Measurements from ENCODE around the gene FAM193B. TPM values are rescaled to one million over a fixed set of nuclear protein-coding genes. Genes with fewer than 3 reads are reported as not detected.

Gene FAM193B
- total RNA-seq, 1 donor from 2014 or later = 21.5 TPM

GRCh38 chr5:177497292-177498012 lies 56.9 kb downstream of the FAM193B start, which contains the start of gene PDLIM7:
Gene PDLIM7 (minus strand): TSS chr5:177497604. CDS start chr5:177496512, 1,092 bp downstream.
- peak; percentile 96 for DNase-seq
- Histone ChIP-seq H3K4me1 (peaks cover 83% of the 10 kb centered on the region), H3K9me3 (replicated peaks) (no peaks in the 10 kb centered on the region), H3K27ac (replicated peaks) (peak within 1 kb of the TSS; percentile 95), H3K4me3 (peak within 1 kb of the TSS; percentile 96), H3K27me3 (ENCODE audit: low read depth) (no peaks in the 10 kb centered on the region), H3K36me3 (peaks cover 7% of the 10 kb centered on the region)
- intact Hi-C loops (cut with micrococcal nuclease) = no loop called here
- TF ChIP-seq, protein P1, sequence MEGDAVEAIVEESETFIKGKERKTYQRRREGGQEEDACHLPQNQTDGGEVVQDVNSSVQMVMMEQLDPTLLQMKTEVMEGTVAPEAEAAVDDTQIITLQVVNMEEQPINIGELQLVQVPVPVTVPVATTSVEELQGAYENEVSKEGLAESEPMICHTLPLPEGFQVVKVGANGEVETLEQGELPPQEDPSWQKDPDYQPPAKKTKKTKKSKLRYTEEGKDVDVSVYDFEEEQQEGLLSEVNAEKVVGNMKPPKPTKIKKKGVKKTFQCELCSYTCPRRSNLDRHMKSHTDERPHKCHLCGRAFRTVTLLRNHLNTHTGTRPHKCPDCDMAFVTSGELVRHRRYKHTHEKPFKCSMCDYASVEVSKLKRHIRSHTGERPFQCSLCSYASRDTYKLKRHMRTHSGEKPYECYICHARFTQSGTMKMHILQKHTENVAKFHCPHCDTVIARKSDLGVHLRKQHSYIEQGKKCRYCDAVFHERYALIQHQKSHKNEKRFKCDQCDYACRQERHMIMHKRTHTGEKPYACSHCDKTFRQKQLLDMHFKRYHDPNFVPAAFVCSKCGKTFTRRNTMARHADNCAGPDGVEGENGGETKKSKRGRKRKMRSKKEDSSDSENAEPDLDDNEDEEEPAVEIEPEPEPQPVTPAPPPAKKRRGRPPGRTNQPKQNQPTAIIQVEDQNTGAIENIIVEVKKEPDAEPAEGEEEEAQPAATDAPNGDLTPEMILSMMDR (IDR thresholded peaks at IDR 0.05; ENCODE audit: borderline replicate concordance) = peak; percentile 36

DNA sequence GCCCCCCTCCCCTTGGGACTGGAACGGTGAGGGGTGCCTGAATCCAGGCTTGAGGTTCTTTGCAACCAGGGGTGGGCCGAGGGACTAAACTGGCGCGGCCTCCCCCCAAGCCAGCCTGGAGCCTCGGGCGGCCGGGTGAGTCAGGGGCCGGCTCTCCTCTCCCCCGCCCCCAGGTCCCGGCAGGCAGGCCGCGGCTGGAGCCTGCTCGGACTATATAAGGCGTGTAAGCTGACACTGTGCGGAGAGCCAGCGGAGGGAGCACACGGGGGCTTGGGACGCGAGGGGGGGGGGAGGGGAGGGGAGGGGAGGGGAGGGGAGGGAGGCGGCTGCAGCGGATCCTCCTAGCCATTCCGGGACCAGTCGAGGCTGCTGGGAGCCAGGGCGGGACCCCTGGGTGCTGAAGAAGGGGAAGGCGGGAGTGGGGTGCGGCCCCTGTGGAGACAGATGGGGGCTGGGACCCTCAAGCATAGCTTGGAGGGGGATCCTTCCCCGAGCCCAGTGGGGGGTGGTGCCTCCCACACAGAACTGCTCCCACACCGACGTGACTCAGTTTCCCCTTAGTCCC lies 57.6 kb downstream of the FAM193B start:
- intact Hi-C loops (cut with micrococcal nuclease) = no loop called here
- peak overlapping the region; percentile 95 for H3K27ac ChIP-seq (replicated peaks)
- H3K9me3 ChIP-seq (replicated peaks) = no peaks in the 10 kb centered on the region
- H3K27me3 ChIP-seq (ENCODE audit: low read depth) = no peaks in the 10 kb centered on the region
- TF ChIP-seq, protein P1 (IDR thresholded peaks at IDR 0.05; ENCODE audit: borderline replicate concordance) = no peak
- peaks cover 84% of the 10 kb centered on the region for H3K4me1 ChIP-seq
- H3K36me3 ChIP-seq = peaks cover 14% of the 10 kb centered on the region
- DNase-seq = peak; percentile 69
- H3K4me3 ChIP-seq = peak overlapping the region; percentile 96

- peaks cover 86% of the 10 kb centered on the region for H3K4me1 ChIP-seq
- H3K27ac ChIP-seq (replicated peaks) = peak overlapping the region; percentile 95
- H3K36me3 ChIP-seq = peaks cover 20% of the 10 kb centered on the region
- TF ChIP-seq, protein P1 (IDR thresholded peaks at IDR 0.05; ENCODE audit: borderline replicate concordance) = peak; percentile 26
- DNase-seq = peak; percentile 36
- intact Hi-C loops (cut with micrococcal nuclease) = no loop called here
- H3K27me3 ChIP-seq (ENCODE audit: low read depth) = no peaks in the 10 kb centered on the region
- peak overlapping the region; percentile 96 for H3K4me3 ChIP-seq
- H3K9me3 ChIP-seq (replicated peaks) = no peaks in the 10 kb centered on the region
Observed at GRCh38 chr5:177496070-177496726, 58.2 kb downstream of the FAM193B start.

DNA sequence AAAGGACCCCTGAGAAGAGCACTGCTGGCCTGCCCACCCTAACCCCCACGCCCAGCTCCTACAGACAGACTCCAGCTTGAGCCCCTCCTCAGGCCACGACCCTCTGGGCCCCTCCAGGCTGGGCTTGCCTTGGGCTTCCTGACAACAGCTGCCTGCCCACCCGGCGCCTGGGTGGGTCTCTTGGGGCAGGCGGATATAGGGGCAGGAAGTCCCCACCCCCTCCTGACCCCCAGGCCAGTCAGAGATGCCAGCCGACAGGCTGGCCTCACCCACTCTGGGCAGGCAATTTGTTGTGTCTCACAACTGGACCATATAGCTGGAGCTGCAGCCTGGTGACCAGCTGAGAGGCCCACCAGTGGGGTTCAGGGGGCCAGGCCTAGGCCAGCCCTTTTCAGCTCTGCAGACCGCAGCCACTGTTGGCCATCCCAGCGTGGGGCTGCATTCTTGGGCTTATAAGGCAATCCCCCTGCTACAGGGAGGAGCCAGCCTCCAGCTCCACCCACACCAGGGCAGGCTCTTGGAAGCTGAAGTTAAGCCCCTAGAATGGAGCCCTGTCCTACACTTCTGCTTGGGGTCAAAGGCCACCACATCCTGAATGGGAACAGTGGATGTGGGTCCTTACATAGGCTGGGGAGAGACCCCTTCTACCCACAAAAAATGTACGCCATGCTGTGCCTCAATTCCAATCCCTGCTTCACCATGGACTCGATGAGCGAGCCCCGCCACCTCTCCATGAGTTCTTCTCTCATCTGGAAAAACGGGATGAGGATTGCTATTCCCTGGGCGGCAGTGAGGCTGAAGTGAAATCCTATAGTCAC lies 58.9 kb downstream of the FAM193B start:
- TF ChIP-seq, protein P1 (IDR thresholded peaks at IDR 0.05; ENCODE audit: borderline replicate concordance) = no peak
- intact Hi-C loops (cut with micrococcal nuclease) = no loop called here
- Histone ChIP-seq H3K36me3 (peaks cover 26% of the 10 kb centered on the region), H3K27ac (replicated peaks) (peak overlapping the region; percentile 95), H3K27me3 (ENCODE audit: low read depth) (no peaks in the 10 kb centered on the region), H3K9me3 (replicated peaks) (no peaks in the 10 kb centered on the region), H3K4me1 (peaks cover 81% of the 10 kb centered on the region), H3K4me3 (peak overlapping the region; percentile 96)
- DNase-seq = peak; percentile 60

All from left ventricle myocardium inferior (tissue), 1 donor.